Esophagus muscularis mucosa (tissue), 4 donors: ENCODE results near the gene ANKRD18B. TPM values are rescaled to one million over a fixed set of nuclear protein-coding genes. Genes with fewer than 3 reads are reported as not detected.
"Not testable (repeated sequence)": the region's sequence is repeated elsewhere in the genome, so short reads cannot be mapped to it uniquely, and the experiment has no call there.

ENCODE experiments used
- DNase-seq: peaks from one replicate; pipeline ENCODE4 v3.0.0-alpha.2; 2017; ENCODE audit errors: extremely low spot score
- H3K27ac ChIP-seq, 4 donors: fragments of 200-600 bp; sonication (generic); replicated peaks in 1 of 4; 1 replicate in 3 of 4; 2 replicates in 1 of 4; pipeline ENCODE4 v1.5.1; 2016 to 2019; ENCODE audit warnings: mild to moderate bottlenecking in 1 of 4
- H3K27me3 ChIP-seq, 4 donors: fragments of 200-600 bp; sonication (generic); one replicate each; pipeline versions ENCODE4 v1.5.1 to v1.6.0; 2016 to 2019
- H3K36me3 ChIP-seq, 4 donors: fragments of 200-600 bp; sonication (generic); one replicate each; pipeline ENCODE4 v1.5.1; 2016 to 2019
- H3K4me1 ChIP-seq, 4 donors: fragments of 200-600 bp; sonication (generic); one replicate each; pipeline ENCODE4 v1.5.1; 2016 to 2019
- H3K4me3 ChIP-seq, 4 donors: fragments of 200-600 bp; sonication (generic); 1 replicate in 2 of 4; 2 replicates in 2 of 4; pipeline ENCODE4 v1.5.1; 2016 to 2019; ENCODE audit warnings: mild to moderate bottlenecking in 4 of 4, moderate library complexity in 1 of 4
- H3K9me3 ChIP-seq, 4 donors: fragments of 200-600 bp; sonication (generic); 1 replicate in 3 of 4; 2 replicates in 1 of 4; pipeline ENCODE4 v1.5.1; 2016 to 2019
- EP300 ChIP-seq: sonication (generic); formaldehyde crosslinking; IDR thresholded peaks from one replicate; pipeline ENCODE4 v1.6.1; 2017; ENCODE audit warnings: antibody characterized with exemption
- POLR2A ChIP-seq: fragments of 450-650 bp; IDR thresholded peaks from one replicate; pipeline ENCODE4 v1.6.1; 2017; ENCODE audit warnings: antibody characterized with exemption, moderate library complexity, mild to moderate bottlenecking, low read depth
- POLR2AphosphoS5 ChIP-seq, 2 donors: sonication (generic); formaldehyde crosslinking; IDR thresholded peaks; one replicate each; pipeline ENCODE4 v1.6.1; 2017; ENCODE audit warnings: antibody characterized with exemption in 2 of 2
- WGBS: methylation state at CpG from one replicate; pipeline ENCODE4 v1.1.5; 2018; 5-methylcytosine and 5-hydroxymethylcytosine counted together
- intact Hi-C: fragments of 100-400 bp; cut with DNase I; formaldehyde crosslinking; loops from one replicate; pipeline ENCODE4 v1.15.1; 2023
- total RNA-seq, 4 donors: library from RNA; depleted of rRNA; stranded (reverse); fragments of >200 nt; gene quantifications; one replicate each; pipeline versions ENCODE4 v1.1.0 to v1.2.1, GENCODE V29; 2016
- TF ChIP-seq, protein P1 (sequence below), 3 experiments: fragments of 200-600 bp in 2 of 3; fragments of 450-650 bp in 1 of 3; sonication (generic) in 2 of 3; IDR thresholded peaks; one replicate each; pipeline ENCODE4 v1.5.1; 2017 to 2019; ENCODE audit warnings: antibody characterized with exemption in 3 of 3, mild to moderate bottlenecking in 2 of 3, moderate library complexity in 1 of 3

Gene ANKRD18B
- total RNA-seq, 4 donors from 2014 or later, result not detected

DNA sequence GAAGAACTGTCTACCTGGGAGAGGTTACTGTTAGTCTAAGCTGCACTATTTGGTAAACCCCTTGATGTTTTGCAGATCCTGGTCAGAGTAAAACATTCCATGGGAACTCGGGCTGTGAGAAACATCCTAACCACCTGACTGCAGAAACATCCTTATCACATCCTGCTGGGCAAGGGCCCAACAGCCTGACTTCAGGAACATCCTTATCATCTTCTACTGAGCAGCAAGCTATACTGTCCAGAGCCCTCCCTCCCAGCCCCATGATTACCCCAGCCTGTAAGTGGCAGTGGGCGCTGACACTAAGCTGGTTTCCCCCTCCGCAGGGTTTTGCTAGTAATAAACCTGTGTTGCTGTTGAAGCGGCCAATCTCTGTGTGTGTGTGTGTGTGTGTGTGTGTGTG is 80.9 kb downstream of the ANKRD18B start:
- intact Hi-C loops, H3K4me1 ChIP-seq, H3K36me3 ChIP-seq, DNase-seq, H3K27ac ChIP-seq, H3K4me3 ChIP-seq, H3K27me3 ChIP-seq, H3K9me3 ChIP-seq: not testable (repeated sequence)
- WGBS, result 76% methylated on average over 3 of the region's 4 CpGs

DNA sequence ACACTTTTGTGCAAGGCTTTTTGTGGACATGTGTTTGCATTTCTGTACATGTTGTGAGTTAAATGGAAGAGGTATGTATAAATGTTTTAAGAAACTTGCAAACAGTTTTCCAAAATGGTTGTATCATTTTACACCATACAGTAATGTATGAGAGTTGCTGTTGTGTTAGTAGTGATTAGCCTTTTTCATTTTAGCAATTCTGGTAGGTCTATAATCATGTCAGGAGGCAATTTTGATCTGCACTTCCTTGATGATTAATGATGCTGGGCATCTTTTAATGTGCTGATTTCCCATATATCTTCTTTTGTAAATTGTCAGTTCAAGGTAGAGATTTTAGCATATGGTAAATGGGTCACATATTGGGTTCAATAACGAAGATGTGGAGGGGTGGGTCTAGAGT is 87.3 kb downstream of the ANKRD18B start:
- H3K4me1 ChIP-seq, result no peaks in the 10 kb centered on the region
- H3K27ac ChIP-seq, result no peak overlapping the region
- 95% methylated on average over 1 of the region's 1 CpG for WGBS
- H3K9me3 ChIP-seq, result peaks cover 0 to 9% (median 0%) of the 10 kb centered on the region in 4 donors
- intact Hi-C loops, result no loop called here
- no peaks in the 10 kb centered on the region for H3K36me3 ChIP-seq
- TF ChIP-seq POLR2AphosphoS5 (IDR thresholded peaks at IDR 0.05) (no peak), POLR2A (no peak), EP300 (no peak)
- TF ChIP-seq, protein P1, sequence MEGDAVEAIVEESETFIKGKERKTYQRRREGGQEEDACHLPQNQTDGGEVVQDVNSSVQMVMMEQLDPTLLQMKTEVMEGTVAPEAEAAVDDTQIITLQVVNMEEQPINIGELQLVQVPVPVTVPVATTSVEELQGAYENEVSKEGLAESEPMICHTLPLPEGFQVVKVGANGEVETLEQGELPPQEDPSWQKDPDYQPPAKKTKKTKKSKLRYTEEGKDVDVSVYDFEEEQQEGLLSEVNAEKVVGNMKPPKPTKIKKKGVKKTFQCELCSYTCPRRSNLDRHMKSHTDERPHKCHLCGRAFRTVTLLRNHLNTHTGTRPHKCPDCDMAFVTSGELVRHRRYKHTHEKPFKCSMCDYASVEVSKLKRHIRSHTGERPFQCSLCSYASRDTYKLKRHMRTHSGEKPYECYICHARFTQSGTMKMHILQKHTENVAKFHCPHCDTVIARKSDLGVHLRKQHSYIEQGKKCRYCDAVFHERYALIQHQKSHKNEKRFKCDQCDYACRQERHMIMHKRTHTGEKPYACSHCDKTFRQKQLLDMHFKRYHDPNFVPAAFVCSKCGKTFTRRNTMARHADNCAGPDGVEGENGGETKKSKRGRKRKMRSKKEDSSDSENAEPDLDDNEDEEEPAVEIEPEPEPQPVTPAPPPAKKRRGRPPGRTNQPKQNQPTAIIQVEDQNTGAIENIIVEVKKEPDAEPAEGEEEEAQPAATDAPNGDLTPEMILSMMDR (IDR thresholded peaks at IDR 0.05), result no peak
- H3K27me3 ChIP-seq, result no peaks in the 10 kb centered on the region
- DNase-seq, result no peak
- H3K4me3 ChIP-seq, result no peak overlapping the region

DNA sequence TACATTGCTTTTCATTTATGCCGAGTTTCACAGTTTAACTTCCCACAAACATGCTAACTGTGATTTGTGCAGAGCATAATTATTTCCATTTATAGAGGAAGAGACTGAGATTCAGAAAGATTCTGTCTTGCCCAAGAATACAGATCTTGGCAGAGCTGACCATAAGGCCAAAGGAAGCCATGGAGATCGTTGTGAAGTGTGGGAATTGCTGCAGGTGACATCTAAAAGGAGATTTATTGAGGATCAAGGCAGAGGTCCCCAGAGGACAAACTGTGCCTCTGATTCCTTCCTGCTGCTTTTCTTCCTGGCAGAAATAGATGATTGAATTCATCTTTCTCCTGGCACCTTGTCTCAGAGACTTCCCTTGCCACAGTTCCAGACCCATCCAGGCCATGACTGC is 88.4 kb downstream of the ANKRD18B start:
- H3K27me3 ChIP-seq, H3K27ac ChIP-seq, intact Hi-C loops, H3K36me3 ChIP-seq, DNase-seq, H3K9me3 ChIP-seq, H3K4me1 ChIP-seq, H3K4me3 ChIP-seq: not testable (repeated sequence)
- 69% methylated on average over 2 of the region's 2 CpGs for WGBS

DNA sequence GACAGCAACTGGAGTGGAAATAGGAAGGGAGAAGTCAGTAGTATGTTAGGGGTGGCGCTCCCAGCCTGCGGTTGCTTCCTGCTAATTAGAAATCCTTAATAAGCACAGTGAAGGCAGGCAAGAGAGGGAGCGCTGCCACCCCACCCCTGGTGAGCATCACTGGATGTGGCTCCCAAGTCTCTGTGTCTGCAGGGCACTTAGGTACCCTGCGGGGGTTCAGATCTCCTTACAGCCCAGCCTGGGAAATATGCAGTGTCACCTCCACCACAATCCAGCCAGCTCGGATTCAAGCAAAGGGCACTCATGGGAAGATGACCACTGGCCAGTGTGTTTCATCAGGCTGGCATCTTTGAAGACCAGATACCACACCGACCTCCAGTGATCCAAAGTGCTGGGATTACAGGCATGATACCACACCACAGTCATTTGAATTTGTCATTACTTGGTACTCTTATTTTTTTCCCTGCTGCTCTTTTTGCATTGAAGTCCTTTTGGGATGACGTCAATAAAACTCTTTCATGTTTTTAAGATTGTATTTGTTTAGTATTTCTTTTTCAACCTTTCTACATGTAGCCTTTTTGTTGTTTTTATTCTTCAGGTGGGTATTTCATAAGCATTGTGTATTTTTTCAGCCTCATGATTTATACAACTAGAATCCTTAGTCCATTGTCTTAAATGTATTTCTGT is 90.1 kb downstream of the ANKRD18B start:
- intact Hi-C loops, result no loop called here
- H3K9me3 ChIP-seq, result peaks cover 0 to 9% (median 0%) of the 10 kb centered on the region in 4 donors
- WGBS, result 87% methylated on average over 5 of the region's 7 CpGs
- peaks cover 0 to 7% (median 0%) of the 10 kb centered on the region in 4 donors for H3K27me3 ChIP-seq
- no peak overlapping the region for H3K4me3 ChIP-seq
- peak; percentile 81 for DNase-seq
- no peaks in the 10 kb centered on the region for H3K36me3 ChIP-seq
- no peaks in the 10 kb centered on the region for H3K4me1 ChIP-seq
- H3K27ac ChIP-seq, result no peak overlapping the region
- no peak for TF ChIP-seq POLR2A
- TF ChIP-seq POLR2AphosphoS5 (IDR thresholded peaks at IDR 0.05), result no peak
- TF ChIP-seq EP300, result no peak
- TF ChIP-seq, protein P1 (IDR thresholded peaks at IDR 0.05), result no peak

DNA sequence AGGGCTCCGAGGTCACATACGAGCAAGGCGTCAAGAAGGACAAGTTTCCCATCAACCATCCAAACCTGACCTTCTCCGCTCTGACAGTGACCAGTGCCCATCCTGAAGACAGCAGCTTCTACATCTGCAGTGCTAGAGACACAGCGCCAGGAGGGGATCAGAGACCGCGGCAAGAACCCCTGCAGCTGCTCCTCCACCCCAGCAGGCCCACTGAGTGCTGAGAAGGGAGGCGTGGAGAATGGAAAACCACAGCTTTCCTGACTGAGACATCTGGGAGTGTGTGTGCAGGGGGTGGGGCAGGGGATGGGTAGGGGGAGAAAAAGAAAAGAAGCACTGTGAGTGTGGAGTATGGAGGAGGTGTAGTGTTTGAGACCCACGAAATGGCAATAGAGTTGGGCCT is 94.3 kb downstream of the ANKRD18B start:
- H3K36me3 ChIP-seq, H3K27ac ChIP-seq, H3K27me3 ChIP-seq, intact Hi-C loops, H3K4me3 ChIP-seq, H3K9me3 ChIP-seq: not testable (repeated sequence)
- peak; percentile 60 for DNase-seq
- WGBS, result 83% methylated on average over 9 of the region's 9 CpGs
- peaks cover 0 to 14% (median 7%) of the 10 kb centered on the region in 4 donors for H3K4me1 ChIP-seq

DNA sequence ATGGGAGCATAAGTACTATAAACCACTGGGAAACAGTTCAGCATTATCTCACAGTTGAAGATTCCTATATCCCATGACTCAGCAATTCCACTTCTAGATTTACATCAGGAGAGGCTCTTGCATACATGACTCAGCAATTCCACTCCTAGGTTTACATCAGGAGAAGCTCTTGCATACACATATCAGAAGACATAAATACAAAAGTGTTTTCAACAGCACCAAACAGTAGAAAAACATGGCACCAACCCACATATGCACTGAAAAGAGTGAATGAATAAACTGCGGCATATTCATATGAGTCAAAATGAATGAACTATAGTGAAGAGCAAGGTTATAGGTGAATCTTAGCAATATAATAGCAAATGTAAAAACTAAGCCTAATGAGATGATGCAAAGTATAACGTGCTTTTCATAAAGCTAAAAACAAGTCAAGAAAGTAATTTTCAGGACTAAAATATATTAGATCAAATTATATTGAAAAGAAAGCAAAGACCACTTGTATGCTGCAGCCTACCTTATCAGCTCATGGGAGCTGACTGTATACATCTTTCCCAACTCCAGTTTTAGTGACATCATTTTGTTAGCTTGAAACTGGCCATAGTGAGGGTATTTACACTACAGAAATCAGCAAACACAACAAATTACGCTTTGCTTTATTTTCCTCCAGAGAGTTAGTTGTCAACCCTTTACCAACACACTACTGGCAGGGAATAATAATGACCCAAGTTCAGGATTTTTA is 95.8 kb downstream of the ANKRD18B start:
- Histone ChIP-seq H3K9me3 (no peaks in the 10 kb centered on the region), H3K4me3 (no peak overlapping the region), H3K4me1 (peaks cover 0 to 14% (median 13%) of the 10 kb centered on the region in 4 donors), H3K36me3 (no peaks in the 10 kb centered on the region), H3K27me3 (peaks cover 0 to 11% (median 0%) of the 10 kb centered on the region in 4 donors), H3K27ac (no peak overlapping the region)
- 74% methylated on average over 3 of the region's 3 CpGs for WGBS
- intact Hi-C loops, result loop anchor here (5.0 kb wide), 1 partner anchor 62 kb away; no protein-coding TSS in a partner anchor
- DNase-seq, result no peak
- TF ChIP-seq, protein P1 (IDR thresholded peaks at IDR 0.05), result no peak
- TF ChIP-seq POLR2A (no peak), EP300 (no peak), POLR2AphosphoS5 (IDR thresholded peaks at IDR 0.05) (no peak)
